ENCODE data around the gene SENP1.

DNA sequence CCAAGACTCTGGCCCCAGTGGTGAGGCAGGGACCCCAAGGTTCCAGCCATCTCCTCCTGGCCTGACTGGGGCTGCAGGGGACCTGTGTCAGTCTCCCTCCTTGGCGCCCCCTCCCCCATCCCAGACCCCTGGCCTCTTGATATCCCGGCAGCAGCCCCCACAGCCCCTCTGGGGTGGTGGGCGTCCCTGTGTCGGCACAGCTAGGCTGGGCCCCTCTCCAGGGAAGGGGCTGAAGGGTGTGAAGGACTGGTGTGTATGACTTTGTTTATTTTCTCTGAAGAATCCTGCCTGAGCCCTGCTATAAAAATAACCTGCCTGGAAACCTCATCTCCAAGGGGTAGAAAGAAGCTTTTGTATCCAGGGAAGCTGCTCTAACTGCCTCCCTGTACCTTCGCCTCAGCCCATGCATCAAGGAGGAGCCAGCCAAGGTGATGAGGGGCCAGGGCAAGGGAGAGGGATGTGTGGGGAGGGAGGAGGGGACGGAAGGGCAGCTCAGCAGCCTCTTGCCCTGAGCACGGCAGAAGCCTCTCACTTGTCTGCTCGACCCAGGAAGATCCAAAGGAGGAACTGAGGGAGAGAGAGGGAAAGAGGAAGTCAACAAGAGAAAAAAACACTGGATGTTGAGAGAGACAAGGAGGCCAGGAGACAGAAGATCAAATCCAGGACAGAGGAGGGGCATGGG is 76.2 kb downstream of the SENP1 start:
- TF ChIP-seq, protein P1, sequence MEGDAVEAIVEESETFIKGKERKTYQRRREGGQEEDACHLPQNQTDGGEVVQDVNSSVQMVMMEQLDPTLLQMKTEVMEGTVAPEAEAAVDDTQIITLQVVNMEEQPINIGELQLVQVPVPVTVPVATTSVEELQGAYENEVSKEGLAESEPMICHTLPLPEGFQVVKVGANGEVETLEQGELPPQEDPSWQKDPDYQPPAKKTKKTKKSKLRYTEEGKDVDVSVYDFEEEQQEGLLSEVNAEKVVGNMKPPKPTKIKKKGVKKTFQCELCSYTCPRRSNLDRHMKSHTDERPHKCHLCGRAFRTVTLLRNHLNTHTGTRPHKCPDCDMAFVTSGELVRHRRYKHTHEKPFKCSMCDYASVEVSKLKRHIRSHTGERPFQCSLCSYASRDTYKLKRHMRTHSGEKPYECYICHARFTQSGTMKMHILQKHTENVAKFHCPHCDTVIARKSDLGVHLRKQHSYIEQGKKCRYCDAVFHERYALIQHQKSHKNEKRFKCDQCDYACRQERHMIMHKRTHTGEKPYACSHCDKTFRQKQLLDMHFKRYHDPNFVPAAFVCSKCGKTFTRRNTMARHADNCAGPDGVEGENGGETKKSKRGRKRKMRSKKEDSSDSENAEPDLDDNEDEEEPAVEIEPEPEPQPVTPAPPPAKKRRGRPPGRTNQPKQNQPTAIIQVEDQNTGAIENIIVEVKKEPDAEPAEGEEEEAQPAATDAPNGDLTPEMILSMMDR (IDR thresholded peaks at IDR 0.05), result no peak
- no peak for TF ChIP-seq POLR2A (IDR thresholded peaks at IDR 0.05)
